ENCODE data around the gene AFF3. TPM values are rescaled to one million over a fixed set of nuclear protein-coding genes. Genes with fewer than 3 reads are reported as not detected.

The AFF3 gene
- total and polyA plus RNA-seq, 4 donors, result 4.2 to 90.9 (median 14.6) TPM

DNA sequence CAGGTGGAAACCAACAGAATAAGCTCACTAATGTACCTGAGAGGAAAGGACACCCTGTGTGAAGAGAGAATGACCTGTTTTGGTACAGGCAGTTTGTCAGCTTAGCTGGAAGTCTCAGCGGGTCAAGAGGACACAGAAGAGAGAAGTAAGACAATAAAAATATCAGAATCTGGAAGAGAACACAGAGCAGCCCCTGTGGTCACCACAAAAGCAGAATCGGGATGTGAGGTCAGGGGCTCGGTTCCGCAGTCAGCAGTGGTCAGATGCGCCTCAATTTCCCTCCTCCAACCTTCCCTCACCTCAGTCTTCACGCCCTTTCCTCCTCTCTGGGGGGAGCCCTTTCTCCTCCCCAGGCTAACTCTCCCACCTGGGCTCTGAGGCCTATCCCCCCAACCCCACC, 122.9 kb downstream of the AFF3 start:
- Histone ChIP-seq H3K27ac (ENCODE audit: low read depth in 1 of 2, low read length in 1 of 2) (no peak overlapping the region), H3K4me3 (no peak overlapping the region), H3K9me3 (ENCODE audit: control insufficient read depth in 4 of 4, insufficient read depth in 3 of 4, low read length in 3 of 4) (peaks cover 0 to 5% (median 0%) of the 10 kb centered on the region in 4 donors), H3K36me3 (ENCODE audit: control insufficient read depth in 4 of 4, insufficient read depth in 4 of 4, low read length in 4 of 4) (peaks cover 0 to 9% (median 4%) of the 10 kb centered on the region in 4 donors), H3K4me1 (ENCODE audit: control insufficient read depth in 5 of 5, insufficient read depth in 5 of 5, low read length in 5 of 5) (no peaks in the 10 kb centered on the region), H3K9ac (ENCODE audit: insufficient read depth in 1 of 2, low read length in 2 of 2) (no peak overlapping the region), H3K27me3 (ENCODE audit: control insufficient read depth in 3 of 3, insufficient read depth in 3 of 3, low read length in 2 of 3) (no peaks in the 10 kb centered on the region)
- ATAC-seq (ENCODE audit: insufficient read depth, low FRiP score) (no peak), DNase-seq (no peak)
- no peak for TF ChIP-seq CTCF (IDR thresholded peaks at IDR 0.05; ENCODE audit: control extremely low read depth, extremely low read depth)
- 87 to 98% methylated on average over 6 of the region's 6 CpGs for WGBS, 2 donors

- Histone ChIP-seq H3K9me3 (ENCODE audit: control insufficient read depth in 4 of 4, insufficient read depth in 3 of 4, low read length in 3 of 4) (peaks cover 0 to 5% (median 0%) of the 10 kb centered on the region in 4 donors), H3K9ac (ENCODE audit: insufficient read depth in 1 of 2, low read length in 2 of 2) (no peak overlapping the region), H3K4me1 (ENCODE audit: control insufficient read depth in 5 of 5, insufficient read depth in 5 of 5, low read length in 5 of 5) (no peaks in the 10 kb centered on the region), H3K27ac (ENCODE audit: low read depth in 1 of 2, low read length in 1 of 2) (no peak overlapping the region), H3K4me3 (no peak overlapping the region), H3K36me3 (ENCODE audit: control insufficient read depth in 4 of 4, insufficient read depth in 4 of 4, low read length in 4 of 4) (peaks cover 0 to 9% (median 4%) of the 10 kb centered on the region in 4 donors), H3K27me3 (ENCODE audit: control insufficient read depth in 3 of 3, insufficient read depth in 3 of 3, low read length in 2 of 3) (no peaks in the 10 kb centered on the region)
- DNase-seq (no peak), ATAC-seq (ENCODE audit: insufficient read depth, low FRiP score) (no peak)
- no peak for TF ChIP-seq CTCF (IDR thresholded peaks at IDR 0.05; ENCODE audit: control extremely low read depth, extremely low read depth)
- 90 to 91% methylated on average over 9 of the region's 9 CpGs for WGBS, 2 donors
These were observed 123.8 kb downstream of the AFF3 start for GRCh38 chr2:100018341-100019193.

DNA sequence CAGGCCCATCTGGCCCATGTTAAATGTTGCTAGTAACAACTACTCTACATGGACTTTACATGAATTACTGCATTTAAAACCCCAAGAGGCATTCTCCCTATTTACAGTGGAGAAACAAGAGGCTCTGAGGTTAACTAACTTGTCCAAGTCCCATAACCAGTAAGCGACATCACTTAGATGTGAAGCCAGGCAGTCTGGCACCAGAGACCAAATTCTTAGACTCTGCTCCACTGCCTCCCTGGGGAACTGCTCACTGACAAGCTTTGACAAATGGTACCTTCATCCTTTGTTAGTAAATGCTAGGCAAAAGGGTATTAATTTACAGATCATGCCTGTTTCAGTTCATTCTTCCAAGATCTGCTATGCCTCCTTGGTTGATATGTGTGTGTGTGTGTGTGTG, 124.8 kb downstream of the AFF3 start:
- H3K27ac ChIP-seq (ENCODE audit: low read depth in 1 of 2, low read length in 1 of 2), result no peak overlapping the region
- H3K4me3 ChIP-seq, result no peak overlapping the region
- no peak for TF ChIP-seq CTCF (IDR thresholded peaks at IDR 0.05; ENCODE audit: control extremely low read depth, extremely low read depth)
- peaks cover 0 to 6% (median 0%) of the 10 kb centered on the region in 5 donors for H3K4me1 ChIP-seq (ENCODE audit: control insufficient read depth in 5 of 5, insufficient read depth in 5 of 5, low read length in 5 of 5)
- WGBS, 2 donors, result 84 to 85% methylated on average over 1 of the region's 1 CpG
- no peak for DNase-seq
- H3K9me3 ChIP-seq (ENCODE audit: control insufficient read depth in 4 of 4, insufficient read depth in 3 of 4, low read length in 3 of 4), result peaks cover 0 to 5% (median 0%) of the 10 kb centered on the region in 4 donors
- no peaks in the 10 kb centered on the region for H3K27me3 ChIP-seq (ENCODE audit: control insufficient read depth in 3 of 3, insufficient read depth in 3 of 3, low read length in 2 of 3)
- peaks cover 0 to 9% (median 4%) of the 10 kb centered on the region in 4 donors for H3K36me3 ChIP-seq (ENCODE audit: control insufficient read depth in 4 of 4, insufficient read depth in 4 of 4, low read length in 4 of 4)
- no peak for ATAC-seq (ENCODE audit: insufficient read depth, low FRiP score)
- no peak overlapping the region for H3K9ac ChIP-seq (ENCODE audit: insufficient read depth in 1 of 2, low read length in 2 of 2)

Measured in lung (tissue), 12 donors.